Measurements from ENCODE around the gene KDM4C.

- TF ChIP-seq EZH2 (IDR thresholded peaks at IDR 0.05; ENCODE audit: insufficient read depth, poor library complexity, severe bottlenecking) (no peak), EZH2phosphoT487 (IDR thresholded peaks at IDR 0.05; ENCODE audit: insufficient read depth, low read depth) (no peak)
These were observed 165.3 kb downstream of the KDM4C start for GRCh38 chr9:6923086-6923485.
